RPMI7951 (cell line): ENCODE measurements around the gene TNFRSF12A. TPM values are rescaled to one million over a fixed set of nuclear protein-coding genes. Genes with fewer than 3 reads are reported as not detected.
A peak's percentile ranks its signal among the peaks of the same experiment; 100 is the strongest.

ENCODE experiments used
- DNase-seq: peaks from one replicate; pipeline ENCODE4 v3.0.0-alpha.2; 2012; ENCODE audit warnings: low read depth
- total RNA-seq: library from RNA; depleted of rRNA; stranded (reverse); fragments of >200 nt; shearing (Covaris generic); gene quantifications from 2 replicates; pipeline ENCODE4 v1.2.3, GENCODE V29; 2014

TNFRSF12A gene
- total RNA-seq, 1 experiment from 2014 or later, result 184 TPM

GRCh38 chr16:3012246-3012645, 7.9 kb upstream of the TNFRSF12A start:
- DNase-seq, result no peak

DNA sequence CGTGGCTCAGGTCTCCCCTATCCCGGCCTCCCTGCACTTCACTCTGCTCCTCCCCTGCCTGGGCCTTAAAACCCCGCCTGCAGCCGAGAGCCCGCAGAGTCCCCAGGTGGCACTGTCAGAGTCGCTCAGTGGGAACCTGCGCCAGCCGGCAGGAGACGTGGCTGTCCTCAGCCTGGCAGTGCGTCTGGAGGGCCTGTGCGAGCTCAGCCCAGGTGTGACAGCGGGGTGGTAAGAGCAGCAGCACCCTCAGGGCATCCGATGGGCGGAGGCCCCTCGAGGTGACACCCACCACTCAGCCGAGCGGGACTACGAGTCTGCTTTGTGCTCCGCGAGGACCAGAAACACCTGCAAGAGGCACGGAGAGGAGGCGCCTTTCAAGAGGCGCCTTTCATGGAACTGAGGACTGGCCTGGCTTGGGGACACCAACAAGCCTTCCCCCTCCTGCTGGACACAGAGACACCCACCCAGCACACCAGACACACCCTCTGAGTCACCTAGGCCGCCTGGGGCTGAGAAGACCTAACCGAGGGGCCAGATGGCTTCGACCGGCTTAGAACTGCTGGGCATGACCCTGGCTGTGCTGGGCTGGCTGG, 7.2 kb upstream of the TNFRSF12A start, which contains the start of gene CLDN9:
TSS of gene CLDN9 (plus strand) at position 96 of the 593 bp plus-strand sequence. CDS start at position 536, 440 bp downstream.
- peak; percentile 53 for DNase-seq

- DNase-seq, result no peak
These were observed 6.6 kb upstream of the TNFRSF12A start for GRCh38 chr16:3013491-3013951.

DNA sequence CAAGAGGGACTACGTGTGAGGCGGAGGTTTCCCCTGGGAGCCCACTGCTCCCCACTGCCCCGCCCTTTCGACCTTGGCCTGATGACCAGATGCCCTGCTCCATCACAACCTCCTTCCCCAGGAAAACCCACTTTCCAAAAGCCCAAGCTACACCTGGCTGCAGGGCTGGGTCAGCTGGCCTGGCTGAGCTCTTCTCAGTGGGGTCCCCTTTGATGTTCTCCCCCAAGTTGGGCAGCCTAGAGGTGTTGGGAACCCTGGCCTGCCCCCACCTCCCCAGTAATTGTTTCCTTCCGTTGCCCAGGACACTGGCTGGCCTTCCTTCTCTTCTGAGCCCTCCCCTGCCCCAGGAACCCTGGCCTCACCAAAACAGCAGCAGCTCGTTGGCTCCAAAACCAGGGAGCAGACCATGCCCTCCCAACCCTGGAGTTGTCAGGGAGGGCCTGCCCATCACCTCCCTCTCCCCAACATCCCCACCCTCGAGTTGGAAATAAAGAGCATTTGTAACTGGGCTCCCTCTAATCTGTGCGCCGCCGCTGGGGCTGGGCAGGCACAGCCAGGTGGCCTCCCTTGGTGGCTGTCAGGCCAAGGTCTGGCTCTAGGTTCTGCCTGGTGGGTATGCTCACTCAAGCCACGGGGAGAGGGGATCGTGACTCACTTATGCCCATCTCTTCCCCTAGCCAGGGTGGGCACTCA, 6.0 kb upstream of the TNFRSF12A start:
- no peak for DNase-seq

DNA sequence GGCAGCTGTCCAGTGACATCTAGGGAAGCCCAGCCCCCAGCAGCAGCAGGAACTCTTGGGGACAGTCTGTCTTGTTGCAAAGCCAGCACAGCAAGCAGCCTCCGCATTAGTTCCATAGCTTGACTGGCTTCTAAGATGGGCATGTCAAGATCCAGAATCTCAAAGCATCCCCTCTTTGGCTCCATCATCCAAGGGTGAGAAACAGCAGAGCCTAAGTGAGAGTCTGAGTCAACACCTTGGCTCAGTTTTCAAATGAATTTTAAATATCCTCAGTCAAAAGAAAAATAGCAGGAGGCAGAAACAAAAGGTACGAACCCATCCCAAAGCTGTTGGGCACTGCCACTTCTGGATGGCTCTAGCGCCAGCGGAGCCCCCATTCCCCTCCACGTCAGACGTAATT, 5.2 kb upstream of the TNFRSF12A start:
- no peak for DNase-seq

- DNase-seq, result no peak
These were observed 4.2 kb upstream of the TNFRSF12A start for GRCh38 chr16:3015865-3016521.

GRCh38 chr16:3017344-3017743, 2.8 kb upstream of the TNFRSF12A start:
- no peak for DNase-seq

GRCh38 chr16:3017794-3018506, 2.2 kb upstream of the TNFRSF12A start, which contains the start of gene CLDN6:
CLDN6 (minus strand) TSS chr16:3018183; CDS start chr16:3016021, 2,162 bp downstream.
- DNase-seq, result no peak

DNA sequence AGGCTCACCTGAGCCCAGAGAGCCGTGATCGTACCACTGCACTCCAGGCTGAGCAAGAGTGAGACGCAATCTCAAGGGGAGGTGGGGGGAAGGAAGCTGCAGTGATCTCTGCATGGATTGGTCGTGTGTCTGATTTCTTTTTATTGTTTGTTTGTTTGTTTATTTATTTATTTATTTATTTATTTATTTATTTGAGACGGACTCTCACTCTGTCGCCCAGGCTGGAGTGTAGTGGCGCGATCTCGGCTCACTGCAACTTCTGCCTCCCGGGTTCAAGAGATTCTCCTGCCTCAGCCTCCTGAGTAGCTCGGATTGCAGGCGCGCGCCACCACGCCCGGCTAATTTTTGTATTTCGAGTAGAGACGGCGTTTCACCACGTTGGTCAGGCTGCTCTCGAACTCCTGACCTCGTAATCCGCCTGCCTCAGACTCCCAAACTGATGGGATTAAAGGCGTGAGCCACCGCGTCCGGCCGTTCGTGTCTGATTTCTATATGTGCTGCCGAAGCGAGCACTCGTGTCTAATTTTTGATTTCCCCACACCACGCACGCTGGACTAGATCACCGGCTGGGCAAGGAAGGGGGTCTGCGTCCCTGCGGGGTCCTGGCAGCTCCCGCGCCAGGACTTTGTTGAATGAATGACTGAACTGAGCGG, 448 bp upstream of the TNFRSF12A start:
- no peak for DNase-seq

GRCh38 chr16:3020604-3021448, 658 bp downstream of the TNFRSF12A start:
- peak; percentile 89 for DNase-seq

- peak; percentile 95 for DNase-seq
These were observed 1.5 kb downstream of the TNFRSF12A start for GRCh38 chr16:3021449-3022207.

DNA sequence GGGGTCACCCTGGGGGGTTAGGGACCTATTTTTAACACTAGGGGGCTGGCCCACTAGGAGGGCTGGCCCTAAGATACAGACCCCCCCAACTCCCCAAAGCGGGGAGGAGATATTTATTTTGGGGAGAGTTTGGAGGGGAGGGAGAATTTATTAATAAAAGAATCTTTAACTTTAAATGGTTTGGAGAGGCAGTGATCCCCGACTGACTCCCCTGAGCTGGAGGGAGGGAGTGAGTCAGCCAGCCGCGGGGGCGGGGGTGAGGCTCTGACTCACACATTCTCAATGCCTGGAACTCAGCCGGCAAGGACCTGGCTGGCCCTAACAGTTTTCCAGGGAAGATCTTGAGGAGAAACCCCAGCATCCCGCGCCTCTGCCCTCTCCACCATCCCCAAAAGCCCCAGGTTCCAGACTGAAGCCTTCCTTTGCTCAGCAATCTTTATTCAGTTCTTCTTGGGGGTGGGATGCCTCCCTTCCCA, 2.1 kb downstream of the TNFRSF12A start:
- DNase-seq, result peak; percentile 94

DNA sequence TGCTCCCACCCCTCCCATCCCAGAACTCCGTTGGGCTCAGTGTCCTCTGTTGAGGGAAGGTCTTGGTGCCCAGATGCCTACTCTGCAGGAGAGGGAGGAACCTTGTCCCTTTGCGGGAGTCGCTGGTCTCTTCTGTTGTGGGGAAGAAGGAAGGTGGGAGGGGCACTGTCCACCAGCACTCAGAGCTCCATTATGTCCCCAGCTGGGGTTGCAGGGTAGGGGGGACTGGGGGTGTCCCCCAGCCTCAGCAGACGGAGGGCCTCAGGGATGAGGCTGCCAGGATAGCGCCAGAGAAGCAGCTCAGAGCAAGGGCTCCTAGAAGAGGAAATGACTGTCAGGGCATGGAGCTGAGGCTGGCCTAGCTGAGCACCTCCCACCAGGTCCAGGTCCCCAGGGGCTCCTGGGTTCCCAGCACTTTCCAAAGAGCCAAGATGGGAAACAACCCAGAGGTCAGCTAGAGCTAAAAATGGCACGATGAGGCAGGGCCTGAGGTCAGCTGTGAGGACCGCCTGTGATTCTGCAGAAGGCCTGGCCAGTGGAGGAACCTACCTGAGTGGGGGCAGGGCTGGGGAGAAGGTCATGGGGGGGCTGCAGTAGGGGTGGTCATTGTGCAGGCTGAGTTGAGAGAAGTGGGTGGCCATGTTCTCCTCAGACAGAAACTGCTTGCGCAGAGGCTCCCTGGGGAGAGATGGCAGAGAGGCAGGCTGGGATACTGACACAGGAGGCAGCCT, 2.7 kb downstream of the TNFRSF12A start:
- no peak for DNase-seq

GRCh38 chr16:3023415-3023668, 3.2 kb downstream of the TNFRSF12A start:
- DNase-seq, result peak; percentile 76

GRCh38 chr16:3023669-3024478, 3.7 kb downstream of the TNFRSF12A start, which contains the start of the genes HCFC1R1 and THOC6:
HCFC1R1 (minus strand) TSS chr16:3023942; CDS start chr16:3023941, 1 bp downstream.
THOC6 (plus strand) TSS chr16:3024035; CDS start chr16:3024327, 292 bp downstream.
- DNase-seq, result peak; percentile 95

- no peak for DNase-seq
These were observed 5.1 kb downstream of the TNFRSF12A start for GRCh38 chr16:3025032-3026002.

- no peak for DNase-seq
These were observed 5.8 kb downstream of the TNFRSF12A start for GRCh38 chr16:3026003-3026378.
